Peyer's patch (tissue), 4 donors: ENCODE measurements around the gene SMDT1.

Experiments
- POLR2A ChIP-seq, 2 donors: fragments of 450-650 bp; IDR thresholded peaks; one replicate each; pipeline ENCODE4 v1.5.1; 2017; ENCODE audit warnings: antibody characterized with exemption in 2 of 2, mild to moderate bottlenecking in 2 of 2, moderate library complexity in 2 of 2
- TF ChIP-seq, protein P1 (sequence below), 6 experiments: fragments of 450-650 bp in 4 of 6; fragments of 200-600 bp in 2 of 6; sonication (generic) in 1 of 6; IDR thresholded peaks; one replicate each; pipeline ENCODE4 v1.5.1; 2017 to 2019; ENCODE audit warnings: antibody characterized with exemption in 6 of 6, mild to moderate bottlenecking in 3 of 6, moderate library complexity in 1 of 6

DNA sequence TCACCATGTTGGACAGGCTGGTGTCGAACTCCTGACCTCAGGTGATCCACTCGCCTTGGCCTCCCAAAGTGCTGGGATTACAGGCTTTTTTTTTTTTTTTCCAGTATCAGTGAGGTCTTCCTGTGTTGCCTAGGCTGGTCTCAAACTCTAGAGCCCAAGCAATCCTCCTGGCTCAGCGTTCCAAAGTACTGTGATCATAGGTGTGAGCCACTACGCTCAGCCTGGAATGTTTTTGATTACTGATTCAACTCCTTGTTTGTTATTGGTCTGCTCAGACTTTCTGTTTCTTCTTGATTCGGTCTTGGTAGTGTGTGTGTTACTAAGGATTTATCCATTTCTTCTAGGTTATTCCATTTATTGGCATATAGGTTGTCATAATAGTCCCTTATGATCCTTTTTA lies 40.2 kb upstream of the SMDT1 start:
- TF ChIP-seq, protein P1, sequence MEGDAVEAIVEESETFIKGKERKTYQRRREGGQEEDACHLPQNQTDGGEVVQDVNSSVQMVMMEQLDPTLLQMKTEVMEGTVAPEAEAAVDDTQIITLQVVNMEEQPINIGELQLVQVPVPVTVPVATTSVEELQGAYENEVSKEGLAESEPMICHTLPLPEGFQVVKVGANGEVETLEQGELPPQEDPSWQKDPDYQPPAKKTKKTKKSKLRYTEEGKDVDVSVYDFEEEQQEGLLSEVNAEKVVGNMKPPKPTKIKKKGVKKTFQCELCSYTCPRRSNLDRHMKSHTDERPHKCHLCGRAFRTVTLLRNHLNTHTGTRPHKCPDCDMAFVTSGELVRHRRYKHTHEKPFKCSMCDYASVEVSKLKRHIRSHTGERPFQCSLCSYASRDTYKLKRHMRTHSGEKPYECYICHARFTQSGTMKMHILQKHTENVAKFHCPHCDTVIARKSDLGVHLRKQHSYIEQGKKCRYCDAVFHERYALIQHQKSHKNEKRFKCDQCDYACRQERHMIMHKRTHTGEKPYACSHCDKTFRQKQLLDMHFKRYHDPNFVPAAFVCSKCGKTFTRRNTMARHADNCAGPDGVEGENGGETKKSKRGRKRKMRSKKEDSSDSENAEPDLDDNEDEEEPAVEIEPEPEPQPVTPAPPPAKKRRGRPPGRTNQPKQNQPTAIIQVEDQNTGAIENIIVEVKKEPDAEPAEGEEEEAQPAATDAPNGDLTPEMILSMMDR (IDR thresholded peaks at IDR 0.05): no peak
- no peak for TF ChIP-seq POLR2A (IDR thresholded peaks at IDR 0.05)
